ENCODE measurements around the gene GLRX2. TPM values are rescaled to one million over a fixed set of nuclear protein-coding genes. Genes with fewer than 3 reads are reported as not detected.

The GLRX2 gene
- total RNA-seq, 4 donors from 2014 or later = 5.6 to 11.0 (median 8.1) TPM

- 62 to 73% methylated on average over 3 of the region's 3 CpGs for WGBS, 2 donors
- no peak overlapping the region for H3K4me3 ChIP-seq (ENCODE audit: low read depth, poor library complexity, severe bottlenecking)
- TF ChIP-seq CTCF (IDR thresholded peaks at IDR 0.05) = no peak
- no peak for TF ChIP-seq POLR2A (IDR thresholded peaks at IDR 0.05)
- intact Hi-C loops (cut with DNase I; ENCODE audit: low total_unique reads) = no loop called here
- DNase-seq (ENCODE audit: low spot score in 2 of 2) = no peak
Measured at GRCh38 chr1:193141804-193142203, 36.6 kb upstream of the GLRX2 start.

GRCh38 chr1:193140254-193140653 lies 35.0 kb upstream of the GLRX2 start:
- intact Hi-C loops (cut with DNase I; ENCODE audit: low total_unique reads) = no loop called here
- TF ChIP-seq POLR2A (IDR thresholded peaks at IDR 0.05) (no peak), CTCF (IDR thresholded peaks at IDR 0.05) (no peak)
- WGBS, 2 donors = 86 to 90% methylated on average over 7 of the region's 7 CpGs
- no peak overlapping the region for H3K4me3 ChIP-seq (ENCODE audit: low read depth, poor library complexity, severe bottlenecking)
- no peak for DNase-seq (ENCODE audit: low spot score in 2 of 2)

- no peak for DNase-seq (ENCODE audit: low spot score in 2 of 2)
- 99 to 100% methylated on average over 2 of the region's 2 CpGs for WGBS, 2 donors
- intact Hi-C loops (cut with DNase I; ENCODE audit: low total_unique reads) = no loop called here
- H3K4me3 ChIP-seq (ENCODE audit: low read depth, poor library complexity, severe bottlenecking) = no peak overlapping the region
- TF ChIP-seq CTCF (IDR thresholded peaks at IDR 0.05) (no peak), POLR2A (IDR thresholded peaks at IDR 0.05) (no peak)
Measured at GRCh38 chr1:193131266-193131860, 26.1 kb upstream of the GLRX2 start.

GRCh38 chr1:193125369-193125768 lies 20.2 kb upstream of the GLRX2 start:
- DNase-seq (ENCODE audit: low spot score in 2 of 2) = no peak
- WGBS, 2 donors = 91 to 93% methylated on average over 6 of the region's 6 CpGs
- intact Hi-C loops (cut with DNase I; ENCODE audit: low total_unique reads) = no loop called here
- no peak for TF ChIP-seq POLR2A (IDR thresholded peaks at IDR 0.05)
- TF ChIP-seq CTCF (IDR thresholded peaks at IDR 0.05) = no peak
- H3K4me3 ChIP-seq (ENCODE audit: low read depth, poor library complexity, severe bottlenecking) = no peak overlapping the region

- no peak for DNase-seq (ENCODE audit: low spot score in 2 of 2)
- intact Hi-C loops (cut with DNase I; ENCODE audit: low total_unique reads) = no loop called here
- TF ChIP-seq POLR2A (IDR thresholded peaks at IDR 0.05) = no peak
- TF ChIP-seq CTCF (IDR thresholded peaks at IDR 0.05) = no peak
- no peak overlapping the region for H3K4me3 ChIP-seq (ENCODE audit: low read depth, poor library complexity, severe bottlenecking)
Measured at GRCh38 chr1:193123751-193124150, 18.5 kb upstream of the GLRX2 start.
